Neutrophil (primary cell): ENCODE results near the gene DTHD1.
A peak's percentile ranks its signal among the peaks of the same experiment; 100 is the strongest.

Experiments used
- H3K27ac ChIP-seq: fragments of 200-600 bp; sonication (generic); 2 replicates; pipeline ENCODE4 v1.5.1; 2016; ENCODE audit warnings: mild to moderate bottlenecking, moderate library complexity
- H3K27me3 ChIP-seq: fragments of 200-600 bp; sonication (generic); 2 replicates; pipeline ENCODE4 v1.6.0; 2016; ENCODE audit warnings: mild to moderate bottlenecking
- H3K36me3 ChIP-seq: fragments of 200-600 bp; sonication (generic); 2 replicates; pipeline ENCODE4 v1.5.1; 2017
- H3K4me1 ChIP-seq, 2 experiments: fragments of 200-600 bp in 1 of 2; sonication (generic) in 1 of 2; 1 replicate in 1 of 2; 2 replicates in 1 of 2; pipeline versions ENCODE4 v1.5.1 to v1.6.1; 2013 to 2016; ENCODE audit warnings: low read depth in 1 of 2, low read length in 1 of 2, mild to moderate bottlenecking in 1 of 2, moderate library complexity in 1 of 2; ENCODE audit not compliant: control insufficient read depth in 1 of 2, insufficient read depth in 1 of 2
- H3K4me3 ChIP-seq, 2 experiments: fragments of 200-600 bp in 1 of 2; sonication (generic) in 1 of 2; 1 replicate in 1 of 2; 2 replicates in 1 of 2; pipeline ENCODE4 v1.5.1; 2013 to 2016; ENCODE audit warnings: low read depth in 1 of 2, low read length in 1 of 2, mild to moderate bottlenecking in 1 of 2, moderate library complexity in 1 of 2
- H3K9me3 ChIP-seq: fragments of 200-600 bp; sonication (generic); 2 replicates; pipeline ENCODE4 v1.5.1; 2016
- CTCF ChIP-seq: fragments of 200-600 bp; sonication (generic); IDR thresholded peaks from 2 replicates; pipeline ENCODE4 v1.5.1; 2016; ENCODE audit warnings: antibody characterized with exemption

The DTHD1 gene

DNA sequence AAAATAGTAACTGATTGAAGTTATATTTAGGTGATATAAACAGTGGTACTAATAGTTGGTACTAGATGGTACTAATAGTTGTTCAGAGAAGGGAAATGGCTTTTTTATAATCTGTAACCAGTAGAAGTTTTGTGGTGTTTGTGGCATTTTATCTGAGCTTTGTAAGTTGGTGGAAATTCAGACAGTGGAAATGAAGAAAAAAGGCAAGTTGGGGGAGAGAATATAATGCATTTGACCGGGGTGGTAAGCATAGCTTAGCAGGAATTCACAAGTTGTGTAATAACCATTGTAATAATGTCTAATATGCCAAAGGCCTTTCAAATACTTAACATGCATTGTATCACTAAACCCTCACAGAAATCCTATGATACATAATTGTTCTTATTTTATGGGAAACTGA is 36.3 kb downstream of the DTHD1 start:
- TF ChIP-seq CTCF: no peak
- no peaks in the 10 kb centered on the region for H3K9me3 ChIP-seq
- H3K4me3 ChIP-seq: no peak overlapping the region
- H3K27ac ChIP-seq: no peak overlapping the region
- H3K4me1 ChIP-seq: peaks cover 20 to 21% of the 10 kb centered on the region in 2 experiments
- H3K27me3 ChIP-seq: no peaks in the 10 kb centered on the region
- no peaks in the 10 kb centered on the region for H3K36me3 ChIP-seq

DNA sequence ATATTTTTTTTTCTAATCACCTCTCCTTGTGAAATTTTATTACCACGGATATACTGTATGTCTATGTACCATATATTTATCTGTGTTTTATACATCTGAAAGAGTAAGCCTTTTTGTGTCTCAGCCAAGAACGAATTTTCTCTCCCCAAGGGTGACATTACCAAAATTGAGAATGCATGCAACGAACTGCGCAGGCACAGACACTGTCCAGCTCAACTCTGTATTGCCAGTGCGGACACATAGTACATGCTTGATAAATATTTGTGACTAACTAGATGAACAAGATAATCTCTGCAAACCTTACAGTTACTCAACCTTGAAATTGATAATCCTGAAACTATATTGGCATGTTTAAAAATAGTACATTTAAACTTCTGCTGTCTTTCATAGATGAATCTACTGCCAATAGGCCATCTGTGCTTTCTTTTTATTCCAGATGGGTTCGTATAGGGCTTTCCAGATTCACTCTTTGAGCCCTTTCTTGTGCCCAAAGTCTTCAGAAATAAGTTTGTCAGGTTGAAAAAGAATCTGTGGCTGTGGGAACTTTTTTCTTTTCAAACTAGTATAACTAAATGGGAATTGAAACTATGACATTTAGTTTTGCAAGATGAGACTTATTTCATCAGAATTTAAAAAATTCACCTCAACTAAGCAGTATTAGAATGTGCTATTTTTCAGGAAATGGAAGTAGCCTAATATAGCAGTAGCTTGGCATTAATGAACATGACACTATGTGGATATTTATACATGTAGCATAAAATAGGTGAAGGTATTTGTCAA is 38.9 kb downstream of the DTHD1 start:
- Histone ChIP-seq H3K36me3 (no peaks in the 10 kb centered on the region), H3K4me1 (peaks cover 22 to 25% of the 10 kb centered on the region in 2 experiments), H3K27me3 (no peaks in the 10 kb centered on the region), H3K4me3 (no peak overlapping the region), H3K27ac (no peak overlapping the region), H3K9me3 (no peaks in the 10 kb centered on the region)
- TF ChIP-seq CTCF: no peak

GRCh38 chr4:36321176-36321575 is 39.8 kb downstream of the DTHD1 start:
- Histone ChIP-seq H3K4me3 (no peak overlapping the region), H3K27me3 (no peaks in the 10 kb centered on the region), H3K27ac (no peak overlapping the region), H3K9me3 (no peaks in the 10 kb centered on the region), H3K4me1 (peaks cover 29 to 32% of the 10 kb centered on the region in 2 experiments), H3K36me3 (no peaks in the 10 kb centered on the region)
- TF ChIP-seq CTCF: no peak

GRCh38 chr4:36322921-36323354 is 41.5 kb downstream of the DTHD1 start:
- no peaks in the 10 kb centered on the region for H3K36me3 ChIP-seq
- H3K27ac ChIP-seq: peak overlapping the region; percentile 66
- no peak for TF ChIP-seq CTCF
- no peaks in the 10 kb centered on the region for H3K27me3 ChIP-seq
- H3K4me3 ChIP-seq: peak overlapping the region in 1 of 2 experiments; percentile 19
- no peaks in the 10 kb centered on the region for H3K9me3 ChIP-seq
- peaks cover 35 to 39% of the 10 kb centered on the region in 2 experiments for H3K4me1 ChIP-seq

DNA sequence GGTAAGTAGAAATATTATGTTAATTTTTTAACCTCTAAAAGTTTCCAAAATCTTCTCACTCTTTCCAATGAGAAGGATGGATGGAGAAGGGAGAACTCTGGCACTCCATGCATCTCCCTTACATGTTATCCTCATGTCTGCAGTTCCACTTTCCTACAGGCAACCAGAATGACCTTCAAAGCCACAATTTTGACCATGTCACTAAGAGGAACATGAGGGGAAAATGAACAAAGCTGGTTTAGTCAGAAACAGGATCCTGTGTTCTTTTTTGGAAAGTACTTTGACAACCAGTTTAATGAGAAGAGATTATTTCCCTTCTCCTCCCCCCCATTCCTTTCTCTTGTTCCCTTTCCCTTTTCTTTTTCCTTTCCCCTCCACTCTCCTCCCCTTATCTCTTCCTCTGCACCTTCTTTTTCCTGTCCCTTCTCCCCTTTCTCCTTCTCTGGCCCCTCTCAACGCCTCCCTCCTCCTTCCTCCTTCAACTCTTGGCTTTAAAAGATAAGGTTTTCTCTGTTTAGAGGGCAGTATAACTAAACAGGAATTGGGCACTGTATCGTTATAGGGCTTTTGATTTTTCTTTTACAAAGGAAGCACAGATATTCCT is 42.5 kb downstream of the DTHD1 start:
- Histone ChIP-seq H3K36me3 (no peaks in the 10 kb centered on the region), H3K4me1 (peaks cover 44 to 48% of the 10 kb centered on the region in 2 experiments), H3K9me3 (no peaks in the 10 kb centered on the region), H3K4me3 (no peak overlapping the region), H3K27ac (peak overlapping the region; percentile 66), H3K27me3 (no peaks in the 10 kb centered on the region)
- TF ChIP-seq CTCF: no peak
